HEK293T (cell line): ENCODE results near the gene TRERF1.

Experiments used
- ARNT ChIP-seq: fragments of 450-650 bp; IDR thresholded peaks from 2 replicates; pipeline ENCODE4 v1.6.1; 2017; ENCODE audit warnings: mild to moderate bottlenecking
- BHLHE40 ChIP-seq: fragments of 450-650 bp; IDR thresholded peaks from 2 replicates; pipeline ENCODE4 v1.6.1; 2016; ENCODE audit warnings: mild to moderate bottlenecking, moderate library complexity, borderline replicate concordance
- CTBP1 ChIP-seq: fragments of 450-650 bp; IDR thresholded peaks from 2 replicates; pipeline ENCODE4 v1.6.1; 2016; ENCODE audit warnings: borderline replicate concordance
- ELF4 ChIP-seq: fragments of 450-650 bp; IDR thresholded peaks from 2 replicates; pipeline ENCODE4 v1.6.1; 2017; ENCODE audit warnings: antibody characterized with exemption
- FOXA1 ChIP-seq: fragments of 450-650 bp; IDR thresholded peaks from 2 replicates; pipeline ENCODE4 v1.6.1; 2016; ENCODE audit warnings: mild to moderate bottlenecking
- FOXK2 ChIP-seq: fragments of 450-650 bp; IDR thresholded peaks from 2 replicates; pipeline ENCODE4 v1.6.1; 2016; ENCODE audit warnings: mild to moderate bottlenecking
- FOXM1 ChIP-seq: fragments of 450-650 bp; IDR thresholded peaks from 2 replicates; pipeline ENCODE4 v1.6.1; 2017; ENCODE audit warnings: mild to moderate bottlenecking, borderline replicate concordance
- HDGF ChIP-seq: fragments of 450-650 bp; IDR thresholded peaks from 2 replicates; pipeline ENCODE4 v1.6.1; 2017; ENCODE audit warnings: antibody characterized with exemption, borderline replicate concordance
- L3MBTL2 ChIP-seq: fragments of 450-650 bp; conservative IDR thresholded peaks from 2 replicates; pipeline ENCODE4 v1.6.1; 2016; ENCODE audit warnings: mild to moderate bottlenecking
- NFRKB ChIP-seq: fragments of 450-650 bp; IDR thresholded peaks from 2 replicates; pipeline ENCODE4 v1.6.1; 2016; ENCODE audit warnings: mild to moderate bottlenecking, moderate library complexity
- PKNOX1 ChIP-seq: fragments of 450-650 bp; IDR thresholded peaks from 2 replicates; pipeline ENCODE4 v1.6.1; 2016
- SP1 ChIP-seq: fragments of 450-650 bp; IDR thresholded peaks from 2 replicates; pipeline ENCODE4 v1.6.1; 2017
- TARDBP ChIP-seq: fragments of 450-650 bp; IDR thresholded peaks from 2 replicates; pipeline ENCODE4 v1.6.1; 2016
- ZNF384 ChIP-seq: fragments of 450-650 bp; IDR thresholded peaks from 2 replicates; pipeline ENCODE4 v1.6.1; 2016

GRCh38 chr6:42211726-42212125 lies 240.0 kb downstream of the TRERF1 start:
- no peak for TF ChIP-seq FOXA1
- no peak for TF ChIP-seq ZNF384
- TF ChIP-seq TARDBP: no peak
- no peak for TF ChIP-seq FOXM1
- TF ChIP-seq CTBP1: no peak
- TF ChIP-seq HDGF: no peak
- TF ChIP-seq SP1: no peak
- TF ChIP-seq PKNOX1: no peak
- TF ChIP-seq FOXK2: no peak
- no peak for TF ChIP-seq L3MBTL2
- TF ChIP-seq NFRKB: no peak
- no peak for TF ChIP-seq BHLHE40
- no peak for TF ChIP-seq ARNT
- no peak for TF ChIP-seq ELF4
